IMR-90 (cell line): ENCODE results near the gene SYCP3. TPM values are rescaled to one million over a fixed set of nuclear protein-coding genes. Genes with fewer than 3 reads are reported as not detected.

Source experiments
- ATAC-seq: fragments of 200-7000 bp; cut with Tn5 transposase; 2 replicates; pipeline ENCODE4 v1.9.1; 2020; ENCODE audit warnings: low read depth, mild to moderate bottlenecking, moderate library complexity
- BruUV-seq: library from RNA; stranded (reverse); fragments of 400-500 nt; replicated peaks from 2 replicates; lab custom pipeline; 2021; lab: Mats Ljungman, UMichigan
- CTCF ChIA-PET: fragments of 300-600 bp; formaldehyde crosslinking; extraction: SDS; loops from one replicate; lab custom pipeline; 2021; ENCODE audit warnings: antibody characterized with exemption; lab: Yijun Ruan, JAX
- POLR2A ChIA-PET: fragments of 300-600 bp; sonication (Branson Sonifier 250); formaldehyde crosslinking; loops from one replicate; lab custom pipeline; 2022; ENCODE audit warnings: antibody characterized with exemption; ENCODE audit not compliant: unreplicated experiment; lab: Charles Lee
- DNase-seq: peaks from one replicate; pipeline ENCODE4 v3.0.0; 2013
- H2AFZ ChIP-seq: replicated peaks from 2 replicates; pipeline ENCODE3; 2013; ENCODE audit warnings: low read length, mild to moderate bottlenecking; ENCODE audit not compliant: poor library complexity
- H2AK5ac ChIP-seq: 2 replicates; pipeline ENCODE4 v1.6.1; 2013; ENCODE audit warnings: low read depth, low read length, inconsistent platforms
- H2AK9ac ChIP-seq: replicated peaks from 2 replicates; pipeline ENCODE3; 2013; ENCODE audit warnings: mild to moderate bottlenecking, low read depth, low read length, moderate library complexity; ENCODE audit not compliant: poor library complexity
- H2BK120ac ChIP-seq: 2 replicates; pipeline ENCODE4 v1.6.1; 2013; ENCODE audit warnings: low read depth, low read length, inconsistent platforms
- H2BK15ac ChIP-seq: 3 replicates; pipeline ENCODE4 v1.6.1; 2013; ENCODE audit warnings: low read depth, low read length, inconsistent platforms
- H2BK20ac ChIP-seq: 2 replicates; pipeline ENCODE4 v1.6.1; 2013; ENCODE audit warnings: low read depth, mild to moderate bottlenecking, inconsistent platforms, low read length, moderate library complexity
- H2BK5ac ChIP-seq: 2 replicates; pipeline ENCODE4 v1.6.1; 2013; ENCODE audit warnings: mild to moderate bottlenecking, low read depth, low read length, inconsistent platforms; ENCODE audit not compliant: poor library complexity, severe bottlenecking
- H3K14ac ChIP-seq: replicated peaks from 2 replicates; pipeline ENCODE4 v1.6.1; 2013; ENCODE audit warnings: low read depth, low read length, inconsistent platforms
- H3K18ac ChIP-seq: 2 replicates; pipeline ENCODE4 v1.6.1; 2013; ENCODE audit warnings: low read depth, low read length, control low read depth
- H3K23ac ChIP-seq: 2 replicates; pipeline ENCODE4 v1.6.1; 2013; ENCODE audit warnings: low read depth, low read length, inconsistent platforms
- H3K27ac ChIP-seq: 2 replicates; pipeline ENCODE4 v1.5.1; 2013; ENCODE audit warnings: mild to moderate bottlenecking, control low read depth, low read length; ENCODE audit not compliant: insufficient read depth
- H3K27me3 ChIP-seq: 2 replicates; pipeline ENCODE4 v1.6.1; 2013; ENCODE audit warnings: low read length; ENCODE audit not compliant: control insufficient read depth, insufficient read depth
- H3K36me3 ChIP-seq: 2 replicates; pipeline ENCODE4 v1.6.1; 2013; ENCODE audit warnings: low read length, mixed read lengths; ENCODE audit not compliant: control insufficient read depth, insufficient read depth
- H3K4ac ChIP-seq: 2 replicates; pipeline ENCODE4 v1.6.1; 2013; ENCODE audit warnings: low read depth, low read length, inconsistent platforms
- H3K4me1 ChIP-seq: 2 replicates; pipeline ENCODE4 v1.6.1; 2013; ENCODE audit warnings: low read length, mixed read lengths; ENCODE audit not compliant: control insufficient read depth, insufficient read depth
- H3K4me2 ChIP-seq: 2 replicates; pipeline ENCODE4 v1.6.1; 2013; ENCODE audit warnings: low read depth, mild to moderate bottlenecking, control low read depth, low read length, moderate library complexity
- H3K4me3 ChIP-seq: 2 replicates; pipeline ENCODE4 v1.5.1; 2013; ENCODE audit warnings: low read depth, mild to moderate bottlenecking, control low read depth, low read length, moderate library complexity; ENCODE audit not compliant: insufficient read depth
- H3K56ac ChIP-seq: 2 replicates; pipeline ENCODE4 v1.6.1; 2013; ENCODE audit warnings: low read length, inconsistent platforms; ENCODE audit not compliant: insufficient read depth; ENCODE audit errors: extremely low read depth
- H3K79me1 ChIP-seq, 2 experiments: 2 replicates each; pipeline ENCODE4 v1.6.1; 2013; ENCODE audit warnings: low read length in 2 of 2, inconsistent platforms in 1 of 2, low read depth in 1 of 2
- H3K9ac ChIP-seq: 2 replicates; pipeline ENCODE4 v1.6.1; 2013; ENCODE audit warnings: low read depth, low read length, control low read depth
- H3K9me1 ChIP-seq: 2 replicates; pipeline ENCODE4 v1.6.1; 2013; ENCODE audit warnings: low read length, inconsistent platforms; ENCODE audit not compliant: insufficient read depth
- H3K9me3 ChIP-seq: 2 replicates; pipeline ENCODE4 v1.6.1; 2013; ENCODE audit warnings: low read length; ENCODE audit not compliant: control insufficient read depth, insufficient read depth
- H4K20me1 ChIP-seq: 2 replicates; pipeline ENCODE4 v1.6.1; 2013; ENCODE audit warnings: low read length, inconsistent platforms; ENCODE audit not compliant: insufficient read depth
- H4K5ac ChIP-seq: 2 replicates; pipeline ENCODE4 v1.6.1; 2013; ENCODE audit warnings: mild to moderate bottlenecking, low read depth, low read length, control low read depth
- H4K8ac ChIP-seq, 2 experiments: 2 replicates each; pipeline ENCODE4 v1.6.1; 2013; ENCODE audit warnings: low read depth in 2 of 2, low read length in 2 of 2, control low read depth in 1 of 2, inconsistent platforms in 1 of 2
- H4K91ac ChIP-seq: 2 replicates; pipeline ENCODE4 v1.6.1; 2013; ENCODE audit warnings: low read depth, low read length, inconsistent platforms; ENCODE audit not compliant: insufficient read depth
- BHLHE40 ChIP-seq: fragments of 150-350 bp; IDR thresholded peaks from 2 replicates; pipeline ENCODE4 v1.6.1; 2016; ENCODE audit warnings: mild to moderate bottlenecking, low read depth, low read length
- CEBPB ChIP-seq: IDR thresholded peaks from 2 replicates; pipeline ENCODE4 v1.6.1; 2012; ENCODE audit warnings: low read depth, low read length, improper control_type of control experiment
- CHD1 ChIP-seq: IDR thresholded peaks from 2 replicates; pipeline ENCODE4 v1.6.1; 2012; ENCODE audit warnings: low read depth, low read length, improper control_type of control experiment
- CTCF ChIP-seq: conservative IDR thresholded peaks from 2 replicates; pipeline ENCODE4 v1.5.1; 2012; ENCODE audit warnings: mild to moderate bottlenecking, low read depth, low read length, improper control_type of control experiment
- ELK1 ChIP-seq: fragments of 150-350 bp; IDR thresholded peaks from 2 replicates; pipeline ENCODE4 v1.6.1; 2016; ENCODE audit warnings: low read depth, mild to moderate bottlenecking, low read length, moderate library complexity, borderline replicate concordance
- MAFK ChIP-seq: IDR thresholded peaks from 2 replicates; pipeline ENCODE4 v1.6.1; 2012; ENCODE audit warnings: low read depth, low read length, improper control_type of control experiment
- MXI1 ChIP-seq: IDR thresholded peaks from 2 replicates; pipeline ENCODE4 v1.6.1; 2012; ENCODE audit warnings: low read depth, mild to moderate bottlenecking, low read length, moderate library complexity, borderline replicate concordance
- NFE2L2 ChIP-seq: fragments of 150-350 bp; IDR thresholded peaks from 2 replicates; pipeline ENCODE4 v1.6.1; 2016; ENCODE audit warnings: low read depth, mild to moderate bottlenecking, low read length
- RFX5 ChIP-seq: IDR thresholded peaks from 2 replicates; pipeline ENCODE4 v1.8.0; 2012; ENCODE audit warnings: low read depth, mild to moderate bottlenecking, low read length, moderate library complexity
- dilution Hi-C: fragments of 300-500 bp; cut with HindIII; formaldehyde crosslinking; loops from one replicate; pipeline ENCODE4 v1.14.3; 2018; ENCODE audit warnings: low sequenced_read_pairs; ENCODE audit not compliant: unreplicated experiment
- in situ Hi-C: fragments of 300-500 bp; cut with MboI; formaldehyde crosslinking; loops from 3 replicates; pipeline ENCODE4 v1.14.3; 2019; ENCODE audit warnings: low sequenced_read_pairs, inconsistent platforms, mixed read lengths
- intact Hi-C: fragments of 100-400 bp; cut with micrococcal nuclease; formaldehyde crosslinking; loops from 2 replicates; pipeline ENCODE4 v1.10.0; 2022
- polyA plus RNA-seq, 3 experiments: library from polyadenylated mRNA; depleted of rRNA; stranded (reverse); fragments of >200 nt; gene quantifications; 2 replicates each; pipeline ENCODE4 v1.2.3, GENCODE V29; 2012; ENCODE audit warnings: low replicate concordance in 1 of 3
- total RNA-seq: library from RNA; depleted of rRNA; stranded (reverse); fragments of >200 nt; gene quantifications from 2 replicates; pipeline ENCODE4 v1.2.3, GENCODE V29; 2012
- TF ChIP-seq, protein P1 (sequence below): fragments of 150-350 bp; IDR thresholded peaks from 2 replicates; pipeline ENCODE4 v1.6.1; 2017; ENCODE audit warnings: mild to moderate bottlenecking, antibody characterized with exemption, low read length, low read depth

SYCP3 gene
- total and polyA plus RNA-seq, 2 of the 4 experiments (the other 2 are of a cell fraction): 0.07 TPM; not detected in 1

DNA sequence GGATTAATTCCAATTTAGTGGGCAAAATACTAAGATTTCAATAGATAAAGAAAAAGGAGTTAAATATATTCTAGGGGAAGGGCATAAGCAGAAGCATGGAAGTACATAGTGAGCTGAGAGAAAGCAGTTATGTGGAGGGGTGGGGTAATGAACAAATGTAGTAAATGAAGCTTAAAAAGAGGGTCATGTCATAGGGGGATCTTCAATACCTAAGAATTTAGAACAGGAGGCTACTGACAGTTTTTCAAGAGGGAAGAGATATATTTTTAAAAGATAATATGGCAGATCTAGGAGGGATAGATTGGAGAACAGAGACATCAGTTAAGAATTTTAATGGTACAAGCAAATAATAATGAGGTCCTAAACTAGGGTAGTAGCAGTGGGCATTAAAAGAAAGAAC lies 9.4 kb downstream of the SYCP3 start:
- TF ChIP-seq BHLHE40: no peak
- no peak for TF ChIP-seq CTCF
- no peak for TF ChIP-seq CEBPB
- no peak for TF ChIP-seq RFX5
- no peak for TF ChIP-seq MAFK
- TF ChIP-seq CHD1: no peak
- TF ChIP-seq MXI1: no peak
- TF ChIP-seq, protein P1, sequence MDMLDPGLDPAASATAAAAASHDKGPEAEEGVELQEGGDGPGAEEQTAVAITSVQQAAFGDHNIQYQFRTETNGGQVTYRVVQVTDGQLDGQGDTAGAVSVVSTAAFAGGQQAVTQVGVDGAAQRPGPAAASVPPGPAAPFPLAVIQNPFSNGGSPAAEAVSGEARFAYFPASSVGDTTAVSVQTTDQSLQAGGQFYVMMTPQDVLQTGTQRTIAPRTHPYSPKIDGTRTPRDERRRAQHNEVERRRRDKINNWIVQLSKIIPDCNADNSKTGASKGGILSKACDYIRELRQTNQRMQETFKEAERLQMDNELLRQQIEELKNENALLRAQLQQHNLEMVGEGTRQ: no peak
- no peak for TF ChIP-seq ELK1
- TF ChIP-seq NFE2L2: no peak
- H4K20me1 ChIP-seq: no peaks in the 10 kb centered on the region
- CTCF ChIA-PET: no interaction called here
- H2BK20ac ChIP-seq: no peak overlapping the region
- H3K14ac ChIP-seq: no peak overlapping the region
- H3K4me1 ChIP-seq: no peaks in the 10 kb centered on the region
- no peak overlapping the region for H3K4me3 ChIP-seq
- DNase-seq (no peak), ATAC-seq (no peak)
- no peak overlapping the region for H3K56ac ChIP-seq
- BruUV-seq: no TSS peak
- no peak overlapping the region for H2BK15ac ChIP-seq
- no peak overlapping the region for H3K27ac ChIP-seq
- no peaks in the 10 kb centered on the region for H3K79me1 ChIP-seq
- intact Hi-C loops (no loop called here), in situ Hi-C loops (no loop called here), dilution Hi-C loops (no loop called here)
- no peaks in the 10 kb centered on the region for H3K9me1 ChIP-seq
- no peak overlapping the region for H2AK5ac ChIP-seq
- no peak overlapping the region for H3K18ac ChIP-seq
- no peak overlapping the region for H2AFZ ChIP-seq
- no peak overlapping the region for H4K91ac ChIP-seq
- H2BK5ac ChIP-seq: no peak overlapping the region
- peaks cover 2% of the 10 kb centered on the region; the same call in 1 of the 2 replicates for H3K36me3 ChIP-seq
- no peak overlapping the region for H4K8ac ChIP-seq
- POLR2A ChIA-PET: no interaction called here
- H3K9me3 ChIP-seq: no peaks in the 10 kb centered on the region
- no peak overlapping the region for H4K5ac ChIP-seq
- no peak overlapping the region for H3K4ac ChIP-seq
- H3K9ac ChIP-seq: no peak overlapping the region
- no peak overlapping the region for H3K4me2 ChIP-seq
- no peak overlapping the region for H2AK9ac ChIP-seq
- H2BK120ac ChIP-seq: no peak overlapping the region
- no peaks in the 10 kb centered on the region for H3K27me3 ChIP-seq
- H3K23ac ChIP-seq: no peak overlapping the region
